ENCODE results near the gene USP50.
"Not testable (repeated sequence)": the region's sequence is repeated elsewhere in the genome, so short reads cannot be mapped to it uniquely, and the experiment has no call there.

Gene USP50

GRCh38 chr15:50543556-50543955 is 2.9 kb downstream of the USP50 start:
- intact Hi-C loops (cut with micrococcal nuclease) = no loop called here
- H3K4me1 Mint-ChIP-seq (ENCODE audit: low read depth) = peaks cover 5% of the 10 kb centered on the region
- no peaks in the 10 kb centered on the region for H3K36me3 Mint-ChIP-seq (ENCODE audit: low read depth)
- H3K27me3 Mint-ChIP-seq = peaks cover 2% of the 10 kb centered on the region
- no peaks in the 10 kb centered on the region for H3K9me3 Mint-ChIP-seq
- H3K4me3 Mint-ChIP-seq = no peak overlapping the region
- H3K27ac Mint-ChIP-seq = no peak overlapping the region

- Mint-ChIP-seq H3K36me3 (ENCODE audit: low read depth) (no peaks in the 10 kb centered on the region), H3K4me1 (ENCODE audit: low read depth) (peaks cover 5% of the 10 kb centered on the region)
Measured at GRCh38 chr15:50542887-50543210, 3.6 kb downstream of the USP50 start.

DNA sequence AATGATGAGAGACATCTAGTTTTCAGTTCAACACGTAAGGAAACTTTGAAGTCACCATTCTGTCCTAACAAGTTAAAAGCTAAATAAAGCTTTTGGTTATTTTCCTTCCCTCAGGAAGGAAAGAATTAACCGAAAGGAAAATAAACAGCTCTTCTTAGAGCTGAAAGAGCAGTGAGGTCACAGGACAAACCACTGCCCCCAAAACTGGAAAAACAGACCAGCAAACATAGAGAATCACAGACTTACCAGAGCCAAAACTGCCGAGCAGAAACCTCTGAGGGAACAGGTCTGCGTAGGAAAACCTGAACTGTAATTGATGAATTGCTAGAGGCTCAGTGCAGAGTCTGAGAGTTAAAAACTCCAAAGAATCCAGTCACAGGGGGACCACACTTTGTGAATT is 14.7 kb downstream of the USP50 start:
- H3K4me3 Mint-ChIP-seq = no peak overlapping the region
- H3K9me3 Mint-ChIP-seq = no peaks in the 10 kb centered on the region
- no peaks in the 10 kb centered on the region for H3K27me3 Mint-ChIP-seq
- intact Hi-C loops (cut with micrococcal nuclease) = no loop called here
- no peaks in the 10 kb centered on the region for H3K4me1 Mint-ChIP-seq (ENCODE audit: low read depth)
- H3K27ac Mint-ChIP-seq = no peak overlapping the region
- no peaks in the 10 kb centered on the region for H3K36me3 Mint-ChIP-seq (ENCODE audit: low read depth)

More at GRCh38 chr15:50542887-50543210, 3.6 kb downstream of the USP50 start:
- Mint-ChIP-seq H3K27ac (no peak overlapping the region), H3K9me3 (no peaks in the 10 kb centered on the region), H3K27me3 (peaks cover 2% of the 10 kb centered on the region), H3K4me3 (no peak overlapping the region)
- intact Hi-C loops (cut with micrococcal nuclease) = no loop called here

DNA sequence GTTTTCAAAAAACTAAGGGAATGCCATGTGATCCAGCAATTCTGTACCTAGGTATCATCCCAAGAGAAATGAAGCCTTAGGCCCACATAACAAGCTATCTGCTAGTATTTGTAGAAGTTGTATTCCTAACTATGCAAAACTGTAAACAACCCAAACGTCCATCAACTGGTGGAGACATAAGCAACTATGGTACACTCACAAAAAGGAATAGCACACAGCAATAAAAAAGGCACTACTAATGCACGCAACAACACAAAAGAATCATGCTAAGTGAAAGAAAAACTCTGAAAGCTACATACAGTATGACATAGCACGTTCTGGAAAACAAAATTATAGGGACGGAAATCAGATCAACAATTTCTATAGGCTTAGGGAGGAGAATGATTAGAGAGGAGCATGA is 15.3 kb downstream of the USP50 start:
- Mint-ChIP-seq H3K4me1 (ENCODE audit: low read depth) (no peaks in the 10 kb centered on the region), H3K4me3 (no peak overlapping the region), H3K9me3 (no peaks in the 10 kb centered on the region), H3K36me3 (ENCODE audit: low read depth) (no peaks in the 10 kb centered on the region), H3K27me3 (no peaks in the 10 kb centered on the region), H3K27ac (no peak overlapping the region)
- intact Hi-C loops (cut with micrococcal nuclease) = no loop called here

- no peak overlapping the region for H3K27ac Mint-ChIP-seq
- H3K27me3 Mint-ChIP-seq = no peaks in the 10 kb centered on the region
- no peak overlapping the region for H3K4me3 Mint-ChIP-seq
- no peaks in the 10 kb centered on the region for H3K4me1 Mint-ChIP-seq (ENCODE audit: low read depth)
- intact Hi-C loops (cut with micrococcal nuclease) = no loop called here
- no peaks in the 10 kb centered on the region for H3K36me3 Mint-ChIP-seq (ENCODE audit: low read depth)
- no peaks in the 10 kb centered on the region for H3K9me3 Mint-ChIP-seq
Measured at GRCh38 chr15:50523851-50524251, 22.6 kb downstream of the USP50 start.

DNA sequence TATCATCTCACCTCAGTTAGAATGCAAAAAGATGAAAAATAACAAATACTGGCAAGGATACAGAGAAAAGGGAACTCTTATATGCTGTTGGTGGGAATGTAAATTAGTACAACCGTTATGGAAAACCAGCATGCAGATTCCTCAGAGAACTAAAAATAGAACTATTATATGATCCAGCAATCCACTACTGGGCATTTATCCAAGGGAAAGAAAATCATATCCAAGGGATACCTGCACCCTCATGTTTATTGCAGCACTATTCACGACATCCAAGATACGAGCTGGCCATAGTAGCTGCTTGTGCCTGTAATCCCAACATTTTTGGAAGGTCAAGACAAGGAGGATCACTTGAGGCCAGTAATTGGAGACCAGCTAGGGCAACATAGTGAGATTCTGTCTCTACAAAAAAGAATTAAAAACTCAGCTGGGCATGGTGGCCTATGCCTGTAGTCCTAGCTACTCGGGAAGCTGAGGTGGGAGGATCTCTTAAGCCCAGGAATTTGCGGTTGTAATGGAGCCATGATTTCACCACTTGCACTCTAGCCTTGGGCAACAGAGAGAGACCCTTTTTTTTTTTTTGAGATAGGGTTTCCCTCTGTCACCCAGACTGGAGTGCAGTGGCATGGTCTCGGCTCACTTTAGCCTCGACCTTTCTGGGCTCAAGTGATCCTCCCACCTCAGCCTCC is 26.6 kb downstream of the USP50 start:
- Mint-ChIP-seq H3K27me3 (no peaks in the 10 kb centered on the region), H3K9me3 (no peaks in the 10 kb centered on the region), H3K36me3 (ENCODE audit: low read depth) (no peaks in the 10 kb centered on the region), H3K4me1 (ENCODE audit: low read depth) (no peaks in the 10 kb centered on the region), H3K4me3 (no peak overlapping the region), H3K27ac (no peak overlapping the region)
- intact Hi-C loops (cut with micrococcal nuclease) = no loop called here

- Mint-ChIP-seq H3K9me3 (no peaks in the 10 kb centered on the region), H3K36me3 (ENCODE audit: low read depth) (no peaks in the 10 kb centered on the region), H3K4me1 (ENCODE audit: low read depth) (no peaks in the 10 kb centered on the region), H3K27me3 (no peaks in the 10 kb centered on the region), H3K27ac (no peak overlapping the region), H3K4me3 (no peak overlapping the region)
- intact Hi-C loops (cut with micrococcal nuclease) = no loop called here
Measured at GRCh38 chr15:50513001-50513400, 33.5 kb downstream of the USP50 start.

DNA sequence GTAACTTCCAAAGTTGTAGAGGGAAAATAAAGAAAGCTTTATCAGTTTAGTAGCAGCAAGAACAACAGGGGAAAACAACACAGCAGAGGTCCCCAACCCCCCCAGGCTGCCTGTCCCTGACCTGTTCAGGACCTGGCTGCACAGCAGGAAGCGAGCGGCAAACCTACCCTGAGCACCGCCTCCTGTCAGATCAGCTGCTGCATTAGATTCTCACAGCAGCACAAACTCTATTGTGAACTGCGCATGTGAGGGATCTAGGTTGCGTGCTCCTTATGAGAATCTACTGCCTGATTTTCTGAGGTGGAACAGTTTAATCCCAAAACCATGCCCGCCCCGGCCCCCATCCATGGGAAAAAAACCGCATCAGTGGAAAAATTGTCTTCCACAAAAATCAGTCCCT is 40.3 kb downstream of the USP50 start:
- no peaks in the 10 kb centered on the region for H3K9me3 Mint-ChIP-seq
- intact Hi-C loops (cut with micrococcal nuclease) = no loop called here
- no peaks in the 10 kb centered on the region for H3K27me3 Mint-ChIP-seq
- no peak overlapping the region for H3K27ac Mint-ChIP-seq
- no peaks in the 10 kb centered on the region for H3K4me1 Mint-ChIP-seq (ENCODE audit: low read depth)
- no peak overlapping the region for H3K4me3 Mint-ChIP-seq
- H3K36me3 Mint-ChIP-seq (ENCODE audit: low read depth) = peaks cover 54% of the 10 kb centered on the region

- H3K36me3 Mint-ChIP-seq (ENCODE audit: low read depth) = peaks cover 59% of the 10 kb centered on the region
- intact Hi-C loops (cut with micrococcal nuclease); H3K4me1 Mint-ChIP-seq (ENCODE audit: low read depth); H3K27ac Mint-ChIP-seq; H3K9me3 Mint-ChIP-seq; H3K4me3 Mint-ChIP-seq; H3K27me3 Mint-ChIP-seq: not testable (repeated sequence)
Measured at GRCh38 chr15:50505656-50506055, 40.8 kb downstream of the USP50 start.

DNA sequence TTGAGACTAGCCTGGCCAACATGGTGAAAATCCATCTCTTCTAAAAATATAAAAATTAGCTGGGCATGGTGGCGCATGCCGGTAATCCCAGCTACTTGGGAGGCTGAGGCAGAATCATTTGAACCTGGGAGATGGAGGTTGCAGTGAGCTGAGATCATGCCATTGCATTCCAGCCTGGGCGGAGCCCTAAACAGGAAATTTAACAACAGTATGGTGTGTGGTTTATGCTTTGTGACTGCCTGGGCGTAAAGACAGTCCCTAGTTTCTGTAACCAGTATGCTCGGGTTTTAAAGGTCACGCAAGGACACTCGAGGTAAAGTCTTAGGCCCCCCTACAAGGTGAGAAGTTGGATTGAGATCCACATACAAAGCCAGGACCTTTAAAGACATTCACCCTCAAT is 43.3 kb downstream of the USP50 start:
- Mint-ChIP-seq H3K27me3 (no peaks in the 10 kb centered on the region), H3K9me3 (no peaks in the 10 kb centered on the region), H3K36me3 (ENCODE audit: low read depth) (peaks cover 76% of the 10 kb centered on the region), H3K4me3 (no peak overlapping the region), H3K4me1 (ENCODE audit: low read depth) (no peaks in the 10 kb centered on the region), H3K27ac (no peak overlapping the region)
- intact Hi-C loops (cut with micrococcal nuclease) = no loop called here

DNA sequence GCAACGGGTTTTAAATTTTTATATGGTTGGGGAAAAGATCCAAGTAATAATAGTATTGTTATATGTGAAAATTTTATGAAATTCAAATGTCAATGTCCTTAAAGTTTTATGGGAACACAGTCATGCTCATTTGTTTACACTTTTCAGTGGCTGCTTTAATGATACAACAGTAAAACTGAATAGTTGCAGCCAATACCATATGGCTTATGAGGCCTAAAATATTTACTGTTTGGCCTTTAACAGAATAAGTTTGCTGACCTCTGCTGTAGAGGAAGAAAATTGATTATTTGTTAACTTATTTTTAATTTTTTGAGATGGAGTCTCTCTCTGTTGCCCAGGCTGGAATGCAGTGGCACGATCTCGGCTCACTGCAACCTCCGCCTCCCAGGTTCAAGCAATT is 44.7 kb downstream of the USP50 start:
- Mint-ChIP-seq H3K27ac (no peak overlapping the region), H3K4me1 (ENCODE audit: low read depth) (no peaks in the 10 kb centered on the region), H3K36me3 (ENCODE audit: low read depth) (peaks cover 83% of the 10 kb centered on the region), H3K4me3 (no peak overlapping the region), H3K9me3 (no peaks in the 10 kb centered on the region), H3K27me3 (no peaks in the 10 kb centered on the region)
- intact Hi-C loops (cut with micrococcal nuclease) = no loop called here

GRCh38 chr15:50500352-50500751 is 46.1 kb downstream of the USP50 start:
- intact Hi-C loops (cut with micrococcal nuclease) = no loop called here
- Mint-ChIP-seq H3K4me3 (no peak overlapping the region), H3K27me3 (no peaks in the 10 kb centered on the region), H3K4me1 (ENCODE audit: low read depth) (no peaks in the 10 kb centered on the region), H3K36me3 (ENCODE audit: low read depth) (peaks cover 82% of the 10 kb centered on the region), H3K9me3 (no peaks in the 10 kb centered on the region), H3K27ac (no peak overlapping the region)

DNA sequence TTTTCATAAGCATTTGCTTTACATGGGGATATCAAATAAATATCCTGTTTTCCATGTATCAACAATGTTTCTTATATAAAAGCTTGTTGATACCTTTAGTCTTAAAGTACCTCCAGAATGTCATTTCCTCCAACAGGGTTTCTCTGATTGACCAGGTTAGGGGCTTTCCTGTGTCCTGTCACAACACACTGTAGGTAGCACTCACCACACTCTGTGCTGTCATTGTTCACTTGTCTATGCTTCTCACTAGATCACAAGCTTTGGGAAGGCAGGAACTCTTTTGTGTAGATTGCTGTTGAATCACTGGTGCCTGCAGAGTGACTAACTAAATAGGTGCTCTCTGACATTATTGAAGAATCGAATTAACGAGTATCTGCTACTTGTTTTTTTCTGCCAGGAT is 49.8 kb downstream of the USP50 start:
- H3K4me1 Mint-ChIP-seq (ENCODE audit: low read depth) = no peaks in the 10 kb centered on the region
- peaks cover 82% of the 10 kb centered on the region for H3K36me3 Mint-ChIP-seq (ENCODE audit: low read depth)
- intact Hi-C loops (cut with micrococcal nuclease) = loop anchor here (10.0 kb wide), 2 partner anchors 98 to 978 kb away; no protein-coding TSS in a partner anchor
- H3K9me3 Mint-ChIP-seq = no peaks in the 10 kb centered on the region
- H3K27ac Mint-ChIP-seq = no peak overlapping the region
- H3K27me3 Mint-ChIP-seq = no peaks in the 10 kb centered on the region
- H3K4me3 Mint-ChIP-seq = no peak overlapping the region

GRCh38 chr15:50494547-50494946 is 51.9 kb downstream of the USP50 start:
- intact Hi-C loops (cut with micrococcal nuclease) = loop anchor here (10.0 kb wide), 2 partner anchors 100 to 980 kb away; no protein-coding TSS in a partner anchor
- H3K4me3 Mint-ChIP-seq; H3K9me3 Mint-ChIP-seq; H3K4me1 Mint-ChIP-seq (ENCODE audit: low read depth); H3K27ac Mint-ChIP-seq; H3K27me3 Mint-ChIP-seq: not testable (repeated sequence)
- H3K36me3 Mint-ChIP-seq (ENCODE audit: low read depth) = peaks cover 89% of the 10 kb centered on the region

DNA sequence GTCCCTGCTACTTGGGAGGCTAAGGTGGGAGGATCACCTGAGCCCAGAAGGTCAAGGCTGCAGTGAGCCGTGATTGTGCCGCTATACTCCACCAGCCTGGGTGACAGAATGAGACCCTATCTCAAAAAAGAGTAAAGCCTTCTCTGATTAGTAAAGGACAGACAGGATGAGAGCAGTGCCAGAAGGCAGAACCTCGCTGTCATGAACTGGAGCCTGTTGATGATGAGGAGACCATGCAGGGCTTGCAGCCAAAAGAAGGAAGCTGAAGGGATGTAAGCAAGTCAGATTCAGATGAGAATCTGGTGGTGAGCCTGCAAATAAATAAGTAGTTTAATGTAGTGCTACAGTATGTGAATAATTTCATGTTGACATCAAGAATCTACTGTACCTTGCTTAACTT is 52.8 kb downstream of the USP50 start:
- no peaks in the 10 kb centered on the region for H3K4me1 Mint-ChIP-seq (ENCODE audit: low read depth)
- no peak overlapping the region for H3K27ac Mint-ChIP-seq
- H3K27me3 Mint-ChIP-seq = no peaks in the 10 kb centered on the region
- intact Hi-C loops (cut with micrococcal nuclease) = loop anchor here (10.0 kb wide), 2 partner anchors 101 to 981 kb away; no protein-coding TSS in a partner anchor
- peaks cover 90% of the 10 kb centered on the region for H3K36me3 Mint-ChIP-seq (ENCODE audit: low read depth)
- H3K4me3 Mint-ChIP-seq = no peak overlapping the region
- H3K9me3 Mint-ChIP-seq = no peaks in the 10 kb centered on the region
